Tibial artery (tissue), 4 donors: Measurements from ENCODE around the gene FNBP1L.
A peak's percentile ranks its signal among the peaks of the same experiment; 100 is the strongest.

Experiments used
- DNase-seq, 2 donors: peaks; one replicate each; pipeline ENCODE4 v3.0.0-alpha.2; 2019
- H3K27ac ChIP-seq, 2 donors: fragments of 200-600 bp; sonication (generic) in 1 of 2; 1 replicate in 1 of 2; 2 replicates in 1 of 2; pipeline ENCODE4 v1.5.1; 2018 to 2019; ENCODE audit warnings: mild to moderate bottlenecking in 1 of 2
- H3K27me3 ChIP-seq, 2 donors: fragments of 200-600 bp; sonication (generic) in 1 of 2; one replicate each; pipeline versions ENCODE4 v1.5.1 to v1.6.0; 2016 to 2019
- H3K36me3 ChIP-seq, 3 donors: fragments of 200-600 bp; sonication (generic) in 2 of 3; one replicate each; pipeline ENCODE4 v1.5.1; 2016 to 2019; ENCODE audit warnings: mild to moderate bottlenecking in 2 of 3
- H3K4me1 ChIP-seq, 4 donors: fragments of 200-600 bp; sonication (generic) in 2 of 4; 1 replicate in 3 of 4; 2 replicates in 1 of 4; pipeline ENCODE4 v1.5.1; 2016 to 2019
- H3K4me3 ChIP-seq, 2 donors: fragments of 200-600 bp; sonication (generic) in 1 of 2; 1 replicate in 1 of 2; 2 replicates in 1 of 2; pipeline ENCODE4 v1.5.1; 2018 to 2019; ENCODE audit warnings: mild to moderate bottlenecking in 2 of 2
- H3K9me3 ChIP-seq, 3 donors: fragments of 200-600 bp; sonication (generic) in 1 of 3; one replicate each; pipeline ENCODE4 v1.5.1; 2016 to 2019
- CTCF ChIP-seq, 2 experiments: fragments of 200-600 bp in 1 of 2; fragments of 450-650 bp in 1 of 2; IDR thresholded peaks; one replicate each; pipeline ENCODE4 v1.5.1; 2017 to 2019; ENCODE audit warnings: antibody characterized with exemption in 2 of 2, mild to moderate bottlenecking in 1 of 2, moderate library complexity in 1 of 2
- intact Hi-C: fragments of 100-400 bp; cut with DNase I; formaldehyde crosslinking; loops from one replicate; pipeline ENCODE4 v1.15.0; 2023; ENCODE audit warnings: low total_unique reads

FNBP1L gene

GRCh38 chr1:93441589-93441988, 6.3 kb upstream of the FNBP1L start:
- H3K36me3 ChIP-seq, result no peaks in the 10 kb centered on the region
- no peak overlapping the region for H3K4me3 ChIP-seq
- H3K4me1 ChIP-seq, result no peaks in the 10 kb centered on the region
- TF ChIP-seq CTCF (IDR thresholded peaks at IDR 0.05), result no peak
- no peaks in the 10 kb centered on the region for H3K9me3 ChIP-seq
- DNase-seq, result no peak
- intact Hi-C loops, result loop anchor here (10.0 kb wide), 2 partner anchors 153 to 403 kb away; no protein-coding TSS in a partner anchor
- no peaks in the 10 kb centered on the region for H3K27me3 ChIP-seq
- H3K27ac ChIP-seq, result no peak overlapping the region

- Histone ChIP-seq H3K27ac (no peak overlapping the region), H3K4me3 (no peak overlapping the region), H3K27me3 (no peaks in the 10 kb centered on the region), H3K36me3 (no peaks in the 10 kb centered on the region), H3K9me3 (no peaks in the 10 kb centered on the region), H3K4me1 (peaks cover 0 to 2% (median under 1%) of the 10 kb centered on the region in 4 donors)
- TF ChIP-seq CTCF (IDR thresholded peaks at IDR 0.05), result no peak
- DNase-seq, result no peak
- intact Hi-C loops, result loop anchor here (10.0 kb wide), 2 partner anchors 153 to 403 kb away; no protein-coding TSS in a partner anchor
Measured at GRCh38 chr1:93442008-93442666, 5.8 kb upstream of the FNBP1L start.

GRCh38 chr1:93442741-93443140, 5.2 kb upstream of the FNBP1L start:
- Histone ChIP-seq H3K4me3 (no peak overlapping the region), H3K27me3 (peaks cover 0 to under 1% of the 10 kb centered on the region in 2 donors), H3K4me1 (peaks cover 0 to 9% (median 4%) of the 10 kb centered on the region in 4 donors), H3K36me3 (no peaks in the 10 kb centered on the region), H3K27ac (no peak overlapping the region), H3K9me3 (no peaks in the 10 kb centered on the region)
- intact Hi-C loops, result loop anchor here (10.0 kb wide), 2 partner anchors 152 to 402 kb away; no protein-coding TSS in a partner anchor
- TF ChIP-seq CTCF (IDR thresholded peaks at IDR 0.05), result no peak
- DNase-seq, result no peak

GRCh38 chr1:93443454-93443853, 4.5 kb upstream of the FNBP1L start:
- Histone ChIP-seq H3K36me3 (no peaks in the 10 kb centered on the region), H3K4me1 (peaks cover 0 to 16% (median 9%) of the 10 kb centered on the region in 4 donors), H3K9me3 (no peaks in the 10 kb centered on the region), H3K27ac (no peak overlapping the region), H3K4me3 (no peak overlapping the region), H3K27me3 (peaks cover 0 to 6% of the 10 kb centered on the region in 2 donors)
- no peak for TF ChIP-seq CTCF (IDR thresholded peaks at IDR 0.05)
- DNase-seq, result no peak
- intact Hi-C loops, result loop anchor here (10.0 kb wide), 2 partner anchors 151 to 401 kb away; no protein-coding TSS in a partner anchor

GRCh38 chr1:93446837-93447451, 974 bp upstream of the FNBP1L start:
- Histone ChIP-seq H3K9me3 (no peaks in the 10 kb centered on the region), H3K36me3 (no peaks in the 10 kb centered on the region), H3K27me3 (peaks cover 0 to 28% of the 10 kb centered on the region in 2 donors), H3K27ac (no peak overlapping the region), H3K4me3 (peak overlapping the region; percentile 60 to 93), H3K4me1 (peaks cover 0 to 26% (median 17%) of the 10 kb centered on the region in 4 donors)
- TF ChIP-seq CTCF (IDR thresholded peaks at IDR 0.05), result no peak
- intact Hi-C loops, result loop anchor here (10.0 kb wide), 2 partner anchors 148 to 398 kb away; no protein-coding TSS in a partner anchor
- DNase-seq, result no peak
